Lung (tissue), 5 donors: Measurements from ENCODE around the gene DNM1L. TPM values are rescaled to one million over a fixed set of nuclear protein-coding genes. Genes with fewer than 3 reads are reported as not detected.

Experiments
- polyA plus RNA-seq, 2 donors: library from polyadenylated mRNA; stranded (reverse); fragments of 200-250 nt; gene quantifications; one replicate each; pipeline ENCODE4 v1.2.1, GENCODE V29; 2013
- small RNA-seq: library from RNA; depleted of rRNA; stranded (forward); fragments of <200 nt; gene quantifications from one replicate; pipeline ENCODE3, GENCODE V24; 2014; ENCODE audit warnings: low replicate concordance
- total RNA-seq, 2 donors: library from RNA; depleted of rRNA in 1 of 2; stranded (reverse); fragments of >200 nt in 1 of 2; gene quantifications; one replicate each; pipeline ENCODE4 v1.2.1, GENCODE V29; 2014 to 2021
- donor health status: Bipolar disorder and iron deficiency.
- donor health status: healthy.
- donor health status: DM: yes; HTN: yes; CAD: no.

DNM1L gene
- total and polyA plus RNA-seq, 4 donors, result 27.4 to 88.1 (median 41.0) TPM

Small RNA genes lying within 50 kb of the gene (small RNA-seq; reads per million reads assigned to genes)
- gene RF00019, result not detected

Other genes with a start within 250 kb of the DNM1L start
- gene YARS2, start 76.6 kb downstream of the DNM1L start, total RNA-seq, result 10 to 100 TPM; 12.7 to 27.2 TPM
- gene YARS2, start 76.6 kb downstream of the DNM1L start, polyA plus RNA-seq, result 10 to 100 TPM in 1 of 2 donors, 1 to 10 TPM in 1; 9.0 to 21.0 TPM
- gene PKP2, start 217.5 kb downstream of the DNM1L start, total RNA-seq, result 10 to 100 TPM in 1 of 2 donors, 1 to 10 TPM in 1; 4.5 to 10.4 TPM
- gene PKP2, start 217.5 kb downstream of the DNM1L start, polyA plus RNA-seq, result 1 to 10 TPM in 1 of 2 donors, under 1 TPM in 1; 0.91 to 3.1 TPM